MM.1S (cell line): ENCODE data around the gene PDE10A.

Source experiments
- DNase-seq: peaks from one replicate; pipeline ENCODE4 v3.0.0-alpha.2; 2015
- H2AFZ ChIP-seq: fragments of 300-600 bp; sonication (generic); 2 replicates; pipeline ENCODE4 v1.6.0; 2016; ENCODE audit warnings: antibody characterized with exemption, low read length
- H3F3A ChIP-seq: fragments of 300-600 bp; sonication (generic); 2 replicates; pipeline ENCODE4 v1.6.1; 2016; ENCODE audit warnings: mild to moderate bottlenecking, antibody characterized with exemption, low read length, moderate library complexity, mixed read lengths; ENCODE audit not compliant: insufficient read depth
- H3K27ac ChIP-seq: fragments of 300-600 bp; sonication (generic); 2 replicates; pipeline ENCODE4 v1.5.1; 2016; ENCODE audit warnings: mild to moderate bottlenecking, low read length
- H3K27me3 ChIP-seq: fragments of 300-600 bp; sonication (generic); replicated peaks from 2 replicates; pipeline ENCODE4 v1.6.0; 2016; ENCODE audit warnings: low read length; ENCODE audit not compliant: insufficient read depth
- H3K36me3 ChIP-seq: fragments of 300-600 bp; sonication (generic); replicated peaks from 2 replicates; pipeline ENCODE4 v1.6.1; 2016; ENCODE audit warnings: mild to moderate bottlenecking, low read length, mixed read lengths; ENCODE audit not compliant: insufficient read depth
- H3K4me1 ChIP-seq: fragments of 300-600 bp; sonication (generic); 2 replicates; pipeline ENCODE4 v1.6.1; 2016; ENCODE audit warnings: low read length, mixed read lengths
- H3K4me2 ChIP-seq: fragments of 300-600 bp; sonication (generic); 2 replicates; pipeline ENCODE4 v1.6.0; 2016; ENCODE audit warnings: low read depth, low read length
- H3K4me3 ChIP-seq: fragments of 300-600 bp; sonication (generic); 2 replicates; pipeline ENCODE4 v1.5.1; 2016; ENCODE audit warnings: low read length, mixed read lengths
- H3K79me2 ChIP-seq: fragments of 300-600 bp; sonication (generic); 2 replicates; pipeline ENCODE4 v1.6.1; 2016; ENCODE audit warnings: mixed run types, low read length, mixed read lengths
- H3K9ac ChIP-seq: fragments of 300-600 bp; sonication (generic); 2 replicates; pipeline ENCODE4 v1.6.1; 2016; ENCODE audit warnings: low read length, mixed read lengths
- H3K9me2 ChIP-seq: fragments of 300-600 bp; sonication (generic); replicated peaks from 2 replicates; pipeline ENCODE4 v1.6.1; 2016; ENCODE audit warnings: mild to moderate bottlenecking, low read length, mixed read lengths; ENCODE audit not compliant: insufficient read depth
- H3K9me3 ChIP-seq: fragments of 300-600 bp; sonication (generic); replicated peaks from 2 replicates; pipeline ENCODE4 v1.6.1; 2016; ENCODE audit warnings: mild to moderate bottlenecking, low read length, mixed read lengths; ENCODE audit not compliant: insufficient read depth
- H4K20me1 ChIP-seq: fragments of 300-600 bp; sonication (generic); 2 replicates; pipeline ENCODE4 v1.6.1; 2016; ENCODE audit warnings: mild to moderate bottlenecking, low read length, moderate library complexity, mixed read lengths; ENCODE audit not compliant: insufficient read depth
- CTCF ChIP-seq: fragments of 300-600 bp; sonication (generic); IDR thresholded peaks from 2 replicates; pipeline ENCODE4 v1.5.1; 2016; ENCODE audit warnings: antibody characterized with exemption, low read length, mixed read lengths
- EZH2 ChIP-seq: fragments of 300-600 bp; sonication (generic); optimal IDR thresholded peaks from 2 replicates; pipeline ENCODE3; 2017; ENCODE audit warnings: low read depth, mild to moderate bottlenecking, antibody characterized with exemption, low read length, mixed read lengths
- EZH2phosphoT487 ChIP-seq: fragments of 300-600 bp; sonication (generic); IDR thresholded peaks from 2 replicates; pipeline ENCODE4 v1.6.1; 2018; ENCODE audit warnings: antibody characterized with exemption, low read length

PDE10A gene

GRCh38 chr6:165649166-165650137, 13.6 kb downstream of the PDE10A start:
- H3K79me2 ChIP-seq, result no peaks in the 10 kb centered on the region
- H2AFZ ChIP-seq, result no peak overlapping the region
- H3K27me3 ChIP-seq, result no peaks in the 10 kb centered on the region
- H3K4me3 ChIP-seq, result no peak overlapping the region
- H4K20me1 ChIP-seq, result no peaks in the 10 kb centered on the region
- H3K27ac ChIP-seq, result no peak overlapping the region
- TF ChIP-seq CTCF, result no peak
- no peak for TF ChIP-seq EZH2phosphoT487
- no peak for TF ChIP-seq EZH2
- no peaks in the 10 kb centered on the region for H3K4me1 ChIP-seq
- H3K4me2 ChIP-seq, result no peak overlapping the region
- no peak overlapping the region for H3K9ac ChIP-seq
- no peaks in the 10 kb centered on the region for H3K36me3 ChIP-seq
- no peaks in the 10 kb centered on the region for H3K9me3 ChIP-seq
- H3K9me2 ChIP-seq, result no peaks in the 10 kb centered on the region
- DNase-seq, result no peak
- no peaks in the 10 kb centered on the region for H3F3A ChIP-seq

- no peak overlapping the region for H2AFZ ChIP-seq
- no peak overlapping the region for H3K4me2 ChIP-seq
- H3K4me3 ChIP-seq, result no peak overlapping the region
- no peaks in the 10 kb centered on the region for H3K4me1 ChIP-seq
- H3F3A ChIP-seq, result no peaks in the 10 kb centered on the region
- DNase-seq, result no peak
- no peaks in the 10 kb centered on the region for H3K36me3 ChIP-seq
- H3K79me2 ChIP-seq, result no peaks in the 10 kb centered on the region
- H3K9me2 ChIP-seq, result no peaks in the 10 kb centered on the region
- no peak overlapping the region for H3K27ac ChIP-seq
- no peaks in the 10 kb centered on the region for H3K9me3 ChIP-seq
- no peak for TF ChIP-seq EZH2
- TF ChIP-seq EZH2phosphoT487, result no peak
- TF ChIP-seq CTCF, result no peak
- no peak overlapping the region for H3K9ac ChIP-seq
- no peaks in the 10 kb centered on the region for H3K27me3 ChIP-seq
- H4K20me1 ChIP-seq, result no peaks in the 10 kb centered on the region
Observed at GRCh38 chr6:165647041-165647440, 16.0 kb downstream of the PDE10A start.

- no peak for DNase-seq
- TF ChIP-seq EZH2 (no peak), EZH2phosphoT487 (no peak), CTCF (no peak)
- Histone ChIP-seq H3K9me3 (no peaks in the 10 kb centered on the region), H3K36me3 (no peaks in the 10 kb centered on the region), H3F3A (no peaks in the 10 kb centered on the region), H4K20me1 (no peaks in the 10 kb centered on the region), H3K4me1 (no peaks in the 10 kb centered on the region), H3K27ac (no peak overlapping the region), H3K4me3 (no peak overlapping the region), H3K9me2 (no peaks in the 10 kb centered on the region), H3K27me3 (no peaks in the 10 kb centered on the region), H3K79me2 (no peaks in the 10 kb centered on the region), H2AFZ (no peak overlapping the region), H3K4me2 (no peak overlapping the region), H3K9ac (no peak overlapping the region)
Observed at GRCh38 chr6:165645919-165646318, 17.1 kb downstream of the PDE10A start.
